Measurements from ENCODE around the gene TMCO1. TPM values are rescaled to one million over a fixed set of nuclear protein-coding genes. Genes with fewer than 3 reads are reported as not detected.

TMCO1 gene
- total and polyA plus RNA-seq, 2 of the 13 experiments (the other 11 are each of a cell fraction or from before 2014, with no cell fraction given): 106 to 119 TPM

DNA sequence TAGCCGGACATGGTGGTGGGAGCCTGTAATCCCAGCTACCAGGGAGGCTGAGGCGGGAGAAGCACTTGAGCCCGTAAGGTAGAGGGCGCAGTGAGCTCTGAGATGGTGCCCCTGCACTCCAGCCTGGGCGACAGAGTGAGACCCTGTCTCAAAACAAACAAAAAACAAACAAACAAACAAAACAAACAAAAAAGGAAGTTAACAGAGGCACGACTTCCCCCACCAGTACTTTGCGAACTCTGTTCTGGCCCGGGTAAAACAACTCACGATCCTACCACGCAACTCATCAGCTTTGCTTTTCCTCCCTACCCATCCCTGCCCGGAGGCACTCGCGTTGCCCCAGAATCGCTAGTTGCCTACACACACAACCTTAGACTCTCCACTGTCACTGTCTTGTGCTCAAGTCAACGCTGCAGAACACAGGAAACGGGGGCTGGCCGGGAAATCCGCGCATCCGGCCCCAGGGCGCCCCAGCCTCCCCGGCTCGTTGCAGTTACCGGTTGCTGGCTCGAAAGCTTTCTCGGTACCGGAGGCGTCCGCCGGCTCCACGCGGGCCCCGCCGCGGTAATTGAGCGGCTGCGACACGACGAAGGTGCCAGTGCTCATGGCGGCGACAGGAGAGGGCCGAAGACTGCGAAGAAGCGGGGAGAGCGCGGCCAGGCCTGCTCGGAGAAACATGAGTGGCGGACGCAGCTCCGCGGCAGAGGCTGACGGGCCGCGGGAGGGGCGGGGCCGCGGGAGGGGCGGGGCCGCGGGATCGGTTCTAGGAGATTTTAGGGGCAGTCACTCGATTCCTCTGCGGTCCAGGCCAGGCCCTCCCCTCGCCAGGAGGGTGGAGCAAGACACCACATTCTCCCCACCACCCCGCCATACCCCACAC, 70.5 kb downstream of the TMCO1 start, which contains the start of gene ALDH9A1 (continued):
- TF ChIP-seq, protein P1, sequence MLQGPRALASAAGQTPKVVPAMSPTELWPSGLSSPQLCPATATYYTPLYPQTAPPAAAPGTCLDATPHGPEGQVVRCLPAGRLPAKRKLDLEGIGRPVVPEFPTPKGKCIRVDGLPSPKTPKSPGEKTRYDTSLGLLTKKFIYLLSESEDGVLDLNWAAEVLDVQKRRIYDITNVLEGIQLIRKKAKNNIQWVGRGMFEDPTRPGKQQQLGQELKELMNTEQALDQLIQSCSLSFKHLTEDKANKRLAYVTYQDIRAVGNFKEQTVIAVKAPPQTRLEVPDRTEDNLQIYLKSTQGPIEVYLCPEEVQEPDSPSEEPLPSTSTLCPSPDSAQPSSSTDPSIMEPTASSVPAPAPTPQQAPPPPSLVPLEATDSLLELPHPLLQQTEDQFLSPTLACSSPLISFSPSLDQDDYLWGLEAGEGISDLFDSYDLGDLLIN (CRISPR knock-in tag; IDR thresholded peaks at IDR 0.05; ENCODE audit: borderline replicate concordance): no peak
- TF ChIP-seq ZNF274 (CRISPR knock-in tag; IDR thresholded peaks at IDR 0.05) (peak; percentile 84), ZSCAN21 (CRISPR knock-in tag; IDR thresholded peaks at IDR 0.05; ENCODE audit: borderline replicate concordance) (peak; percentile 75), ATF7 (IDR thresholded peaks at IDR 0.05) (no peak), ATF7 (CRISPR knock-in tag; IDR thresholded peaks at IDR 0.05) (no peak), PRMT3 (CRISPR knock-in tag; IDR thresholded peaks at IDR 0.05; ENCODE audit: borderline replicate concordance, low read depth) (no peak), ZNF550 (CRISPR knock-in tag; IDR thresholded peaks at IDR 0.05; ENCODE audit: borderline replicate concordance) (no peak), ZBTB8A (CRISPR knock-in tag; IDR thresholded peaks at IDR 0.05; ENCODE audit: borderline replicate concordance, low read depth) (no peak; the same call in 1 of the 2 replicates), ELF3 (CRISPR knock-in tag; IDR thresholded peaks at IDR 0.05) (no peak; the same call in 1 of the 2 replicates), YEATS2 (CRISPR knock-in tag; IDR thresholded peaks at IDR 0.05; ENCODE audit: borderline replicate concordance) (no peak), ZNF30 (CRISPR knock-in tag; IDR thresholded peaks at IDR 0.05) (peak; percentile 69), CBX1 (IDR thresholded peaks at IDR 0.05; ENCODE audit: low read depth) (peak; percentile 67), ZNF616 (CRISPR knock-in tag; IDR thresholded peaks at IDR 0.05; ENCODE audit: low read depth) (no peak), ZNF557 (CRISPR knock-in tag; IDR thresholded peaks at IDR 0.05) (peak; percentile 45; the same call in 1 of the 2 replicates), ATF1 (CRISPR knock-in tag; IDR thresholded peaks at IDR 0.05) (no peak), GABPA (IDR thresholded peaks at IDR 0.05; ENCODE audit: low read depth, low read length) (peak; percentile 50), GABPA (CRISPR knock-in tag; IDR thresholded peaks at IDR 0.05; ENCODE audit: low read depth) (peak; percentile 71), MED13 (CRISPR knock-in tag; IDR thresholded peaks at IDR 0.05) (0 out of 2 replicates have a peak, but pooled peaks have one; percentile 30), ZNF572 (CRISPR knock-in tag; IDR thresholded peaks at IDR 0.05) (0 out of 2 replicates have a peak, but pooled peaks have one; percentile 71), ZFX (CRISPR knock-in tag; IDR thresholded peaks at IDR 0.05; ENCODE audit: low read depth) (peak; percentile 92)
- TF ChIP-seq, protein P2, sequence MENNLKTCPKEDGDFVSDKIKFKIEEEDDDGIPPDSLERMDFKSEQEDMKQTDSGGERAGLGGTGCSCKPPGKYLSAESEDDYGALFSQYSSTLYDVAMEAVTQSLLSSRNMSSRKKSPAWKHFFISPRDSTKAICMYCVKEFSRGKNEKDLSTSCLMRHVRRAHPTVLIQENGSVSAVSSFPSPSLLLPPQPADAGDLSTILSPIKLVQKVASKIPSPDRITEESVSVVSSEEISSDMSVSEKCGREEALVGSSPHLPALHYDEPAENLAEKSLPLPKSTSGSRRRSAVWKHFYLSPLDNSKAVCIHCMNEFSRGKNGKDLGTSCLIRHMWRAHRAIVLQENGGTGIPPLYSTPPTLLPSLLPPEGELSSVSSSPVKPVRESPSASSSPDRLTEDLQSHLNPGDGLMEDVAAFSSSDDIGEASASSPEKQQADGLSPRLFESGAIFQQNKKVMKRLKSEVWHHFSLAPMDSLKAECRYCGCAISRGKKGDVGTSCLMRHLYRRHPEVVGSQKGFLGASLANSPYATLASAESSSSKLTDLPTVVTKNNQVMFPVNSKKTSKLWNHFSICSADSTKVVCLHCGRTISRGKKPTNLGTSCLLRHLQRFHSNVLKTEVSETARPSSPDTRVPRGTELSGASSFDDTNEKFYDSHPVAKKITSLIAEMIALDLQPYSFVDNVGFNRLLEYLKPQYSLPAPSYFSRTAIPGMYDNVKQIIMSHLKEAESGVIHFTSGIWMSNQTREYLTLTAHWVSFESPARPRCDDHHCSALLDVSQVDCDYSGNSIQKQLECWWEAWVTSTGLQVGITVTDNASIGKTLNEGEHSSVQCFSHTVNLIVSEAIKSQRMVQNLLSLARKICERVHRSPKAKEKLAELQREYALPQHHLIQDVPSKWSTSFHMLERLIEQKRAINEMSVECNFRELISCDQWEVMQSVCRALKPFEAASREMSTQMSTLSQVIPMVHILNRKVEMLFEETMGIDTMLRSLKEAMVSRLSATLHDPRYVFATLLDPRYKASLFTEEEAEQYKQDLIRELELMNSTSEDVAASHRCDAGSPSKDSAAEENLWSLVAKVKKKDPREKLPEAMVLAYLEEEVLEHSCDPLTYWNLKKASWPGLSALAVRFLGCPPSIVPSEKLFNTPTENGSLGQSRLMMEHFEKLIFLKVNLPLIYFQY (CRISPR knock-in tag; IDR thresholded peaks at IDR 0.05; ENCODE audit: borderline replicate concordance): no peak; the same call in 1 of the 2 replicates
- TF ChIP-seq, protein P3, sequence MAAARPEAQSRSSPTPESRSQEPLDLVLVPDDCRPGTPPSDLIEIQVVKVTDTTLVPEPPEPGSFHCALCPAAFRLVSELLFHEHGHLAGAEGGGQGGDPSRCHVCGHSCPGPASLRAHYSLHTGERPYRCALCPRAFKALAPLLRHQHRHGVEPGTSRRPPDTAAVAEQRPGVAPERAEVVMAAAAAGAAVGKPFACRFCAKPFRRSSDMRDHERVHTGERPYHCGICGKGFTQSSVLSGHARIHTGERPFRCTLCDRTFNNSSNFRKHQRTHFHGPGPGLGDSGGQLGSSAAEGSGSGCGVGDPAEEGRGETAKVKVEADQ (CRISPR knock-in tag; IDR thresholded peaks at IDR 0.05; ENCODE audit: borderline replicate concordance): peak; percentile 78; the same call in 1 of the 2 replicates
- TF ChIP-seq, protein P4, sequence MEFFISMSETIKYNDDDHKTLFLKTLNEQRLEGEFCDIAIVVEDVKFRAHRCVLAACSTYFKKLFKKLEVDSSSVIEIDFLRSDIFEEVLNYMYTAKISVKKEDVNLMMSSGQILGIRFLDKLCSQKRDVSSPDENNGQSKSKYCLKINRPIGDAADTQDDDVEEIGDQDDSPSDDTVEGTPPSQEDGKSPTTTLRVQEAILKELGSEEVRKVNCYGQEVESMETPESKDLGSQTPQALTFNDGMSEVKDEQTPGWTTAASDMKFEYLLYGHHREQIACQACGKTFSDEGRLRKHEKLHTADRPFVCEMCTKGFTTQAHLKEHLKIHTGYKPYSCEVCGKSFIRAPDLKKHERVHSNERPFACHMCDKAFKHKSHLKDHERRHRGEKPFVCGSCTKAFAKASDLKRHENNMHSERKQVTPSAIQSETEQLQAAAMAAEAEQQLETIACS (CRISPR knock-in tag; IDR thresholded peaks at IDR 0.05): peak; percentile 30; the same call in 1 of the 2 replicates

Measured in HepG2 (cell line).